ENCODE data around the gene KYNU.
"Not testable (repeated sequence)": the region's sequence is repeated elsewhere in the genome, so short reads cannot be mapped to it uniquely, and the experiment has no call there.

The KYNU gene

DNA sequence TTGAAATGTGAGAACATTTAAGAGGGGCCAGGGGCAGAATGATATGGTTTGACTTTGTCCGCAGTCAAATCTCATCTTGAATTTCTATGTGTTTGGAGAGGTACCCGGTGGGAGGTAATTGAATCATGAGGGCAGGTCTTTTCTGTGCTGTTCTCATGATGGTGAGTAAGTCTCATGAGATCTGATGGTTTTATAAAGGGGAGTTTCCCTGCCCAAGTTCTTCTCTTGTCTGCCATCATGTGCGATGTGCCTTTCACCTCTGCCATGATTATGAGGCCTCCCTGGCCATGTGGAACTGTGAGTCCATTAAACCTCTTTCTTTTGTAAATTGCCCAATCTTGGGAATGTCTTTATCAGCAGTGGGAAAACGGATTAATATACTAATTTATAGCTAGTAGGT, 176.0 kb downstream of the KYNU start:
- not testable (repeated sequence) for DNase-seq (ENCODE audit: low read depth, low spot score); H3K4me1 ChIP-seq (ENCODE audit: control insufficient read depth, insufficient read depth, low read length); H3K27ac ChIP-seq (ENCODE audit: low read length); H3K27me3 ChIP-seq (ENCODE audit: control insufficient read depth, insufficient read depth, low read length); H3K36me3 ChIP-seq (ENCODE audit: control insufficient read depth, insufficient read depth, low read length); H3K9me3 ChIP-seq (ENCODE audit: control insufficient read depth, insufficient read depth, low read length); H3K4me3 ChIP-seq (ENCODE audit: low read length)
- no CpG with 5 or more reads among the region's 4 CpGs for WGBS (ENCODE audit: insufficient coverage, insufficient read length)

DNA sequence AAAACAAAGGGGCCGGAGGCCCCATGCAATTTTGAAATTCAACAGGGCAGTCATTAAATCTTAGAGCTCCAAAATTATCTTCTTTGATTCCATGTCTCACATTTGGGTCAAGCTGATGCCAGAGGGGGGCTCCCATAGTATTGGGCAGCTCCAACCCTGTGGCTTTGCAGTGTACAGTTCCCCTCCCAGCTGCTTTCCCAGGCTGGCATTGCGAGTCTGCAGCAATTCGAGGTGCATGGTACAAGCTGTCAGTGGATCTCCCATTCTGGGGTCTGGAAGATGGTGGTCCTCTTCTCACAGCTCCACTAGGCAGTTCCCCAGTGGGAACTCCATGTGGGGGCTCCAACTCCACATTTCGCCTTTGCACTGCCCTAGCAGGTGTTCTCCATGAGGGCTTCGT, 179.1 kb downstream of the KYNU start:
- Histone ChIP-seq H3K36me3 (ENCODE audit: control insufficient read depth, insufficient read depth, low read length) (no peaks in the 10 kb centered on the region), H3K9me3 (ENCODE audit: control insufficient read depth, insufficient read depth, low read length) (peaks cover 2% of the 10 kb centered on the region; the same call in 1 of the 2 replicates), H3K27me3 (ENCODE audit: control insufficient read depth, insufficient read depth, low read length) (no peaks in the 10 kb centered on the region), H3K4me1 (ENCODE audit: control insufficient read depth, insufficient read depth, low read length) (no peaks in the 10 kb centered on the region), H3K4me3 (ENCODE audit: low read length) (no peak overlapping the region), H3K27ac (ENCODE audit: low read length) (no peak overlapping the region)
- WGBS (ENCODE audit: insufficient coverage, insufficient read length), result no CpG with 5 or more reads among the region's 5 CpGs
- DNase-seq (ENCODE audit: low read depth, low spot score), result no peak

DNA sequence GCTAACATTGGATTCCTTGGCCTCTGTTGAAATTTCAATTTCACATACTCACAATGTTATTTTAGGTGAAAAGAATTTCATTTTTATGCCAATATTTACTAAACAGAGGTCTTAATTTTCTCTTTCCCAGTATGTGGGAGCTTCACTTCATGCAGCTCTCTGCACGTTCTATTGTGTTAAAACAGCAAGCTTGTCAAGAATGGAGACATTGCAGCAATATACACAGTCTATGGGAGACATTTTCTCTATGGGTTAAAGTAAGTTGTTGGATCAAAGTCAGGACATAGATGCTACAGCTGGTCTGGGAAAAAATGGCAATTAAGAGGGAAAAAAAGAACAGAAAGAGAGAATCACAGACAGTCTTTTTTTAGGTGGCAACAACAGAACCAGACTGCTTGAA, 181.4 kb downstream of the KYNU start:
- Histone ChIP-seq H3K4me3 (ENCODE audit: low read length) (no peak overlapping the region), H3K4me1 (ENCODE audit: control insufficient read depth, insufficient read depth, low read length) (no peaks in the 10 kb centered on the region), H3K27ac (ENCODE audit: low read length) (no peak overlapping the region), H3K36me3 (ENCODE audit: control insufficient read depth, insufficient read depth, low read length) (no peaks in the 10 kb centered on the region), H3K9me3 (ENCODE audit: control insufficient read depth, insufficient read depth, low read length) (peaks cover 2% of the 10 kb centered on the region; the same call in 1 of the 2 replicates), H3K27me3 (ENCODE audit: control insufficient read depth, insufficient read depth, low read length) (no peaks in the 10 kb centered on the region)
- DNase-seq (ENCODE audit: low read depth, low spot score), result no peak
- WGBS (ENCODE audit: insufficient coverage, insufficient read length), result no CpG with 5 or more reads among the region's 1 CpG

DNA sequence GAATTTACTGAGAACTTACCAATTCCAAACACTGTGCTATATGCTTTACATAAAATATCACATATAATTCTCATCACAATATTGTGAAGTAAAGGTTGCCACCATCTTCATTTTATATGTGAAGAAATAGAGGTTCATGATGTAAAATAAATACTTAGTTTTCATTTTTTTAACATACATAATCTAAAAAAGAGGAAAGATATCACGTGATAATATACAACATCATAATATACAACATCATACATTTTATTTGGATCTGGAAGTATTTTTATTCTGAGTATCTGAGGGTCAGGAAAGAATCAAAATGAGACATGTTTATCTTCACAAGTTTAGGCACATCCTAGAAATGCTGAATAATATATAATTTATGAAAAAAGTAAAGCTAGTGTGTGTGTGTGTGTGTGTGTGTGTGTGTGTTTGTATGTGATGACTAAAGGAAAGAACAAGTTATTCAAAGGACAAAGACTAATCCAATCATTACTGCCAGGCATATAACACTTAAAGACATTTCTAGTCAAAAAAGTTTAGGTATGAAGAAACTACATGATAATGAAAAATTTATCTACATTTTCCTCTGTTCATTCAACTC, 186.2 kb downstream of the KYNU start:
- DNase-seq (ENCODE audit: low read depth, low spot score), result no peak
- Histone ChIP-seq H3K27ac (ENCODE audit: low read length) (no peak overlapping the region), H3K9me3 (ENCODE audit: control insufficient read depth, insufficient read depth, low read length) (no peaks in the 10 kb centered on the region), H3K36me3 (ENCODE audit: control insufficient read depth, insufficient read depth, low read length) (no peaks in the 10 kb centered on the region), H3K4me1 (ENCODE audit: control insufficient read depth, insufficient read depth, low read length) (no peaks in the 10 kb centered on the region), H3K27me3 (ENCODE audit: control insufficient read depth, insufficient read depth, low read length) (no peaks in the 10 kb centered on the region), H3K4me3 (ENCODE audit: low read length) (no peak overlapping the region)
- no CpG with 5 or more reads among the region's 1 CpG for WGBS (ENCODE audit: insufficient coverage, insufficient read length)

DNA sequence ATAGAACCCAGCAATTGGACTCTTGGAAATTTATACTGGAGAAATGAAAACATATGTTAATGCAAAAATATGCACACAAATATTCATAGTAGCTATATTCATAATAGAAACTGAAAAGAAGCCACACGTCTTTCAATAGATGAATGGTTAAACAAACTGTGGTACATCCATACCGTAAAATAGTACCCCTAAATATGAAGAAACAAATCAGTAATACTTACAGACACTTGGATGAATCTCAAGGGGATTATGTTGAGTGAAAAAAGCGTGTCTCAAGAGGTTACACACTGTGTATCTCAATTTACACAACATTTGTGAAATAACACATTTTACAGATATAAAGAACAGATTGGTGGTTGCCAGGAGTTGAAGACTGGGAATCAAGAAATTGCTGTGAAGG, 190.6 kb downstream of the KYNU start:
- H3K4me1 ChIP-seq (ENCODE audit: control insufficient read depth, insufficient read depth, low read length), result no peaks in the 10 kb centered on the region
- WGBS (ENCODE audit: insufficient coverage, insufficient read length), result no CpG with 5 or more reads among the region's 3 CpGs
- no peak overlapping the region for H3K4me3 ChIP-seq (ENCODE audit: low read length)
- no peaks in the 10 kb centered on the region for H3K36me3 ChIP-seq (ENCODE audit: control insufficient read depth, insufficient read depth, low read length)
- no peaks in the 10 kb centered on the region for H3K9me3 ChIP-seq (ENCODE audit: control insufficient read depth, insufficient read depth, low read length)
- no peaks in the 10 kb centered on the region for H3K27me3 ChIP-seq (ENCODE audit: control insufficient read depth, insufficient read depth, low read length)
- DNase-seq (ENCODE audit: low read depth, low spot score), result no peak
- H3K27ac ChIP-seq (ENCODE audit: low read length), result no peak overlapping the region

DNA sequence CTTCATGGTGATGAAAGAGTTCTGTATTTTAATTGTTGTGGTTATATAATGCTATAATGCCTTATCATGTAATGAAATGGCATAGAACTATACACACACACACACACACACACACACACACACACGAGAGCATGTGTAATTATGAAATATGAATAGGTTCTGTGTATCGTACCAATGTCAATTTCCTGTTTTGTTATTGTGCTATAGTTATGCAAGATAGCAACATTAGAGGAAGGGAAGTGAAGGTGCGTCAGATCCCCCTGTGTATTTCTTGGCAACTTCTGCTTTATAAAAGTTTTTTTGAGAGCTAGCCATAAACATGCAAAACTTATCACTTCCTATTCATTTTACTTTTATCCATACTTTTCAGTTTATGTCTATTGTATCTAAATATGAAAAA, 191.0 kb downstream of the KYNU start:
- H3K4me1 ChIP-seq (ENCODE audit: control insufficient read depth, insufficient read depth, low read length), result no peaks in the 10 kb centered on the region
- no CpG with 5 or more reads among the region's 3 CpGs for WGBS (ENCODE audit: insufficient coverage, insufficient read length)
- no peaks in the 10 kb centered on the region for H3K9me3 ChIP-seq (ENCODE audit: control insufficient read depth, insufficient read depth, low read length)
- no peaks in the 10 kb centered on the region for H3K27me3 ChIP-seq (ENCODE audit: control insufficient read depth, insufficient read depth, low read length)
- H3K36me3 ChIP-seq (ENCODE audit: control insufficient read depth, insufficient read depth, low read length), result no peaks in the 10 kb centered on the region
- no peak overlapping the region for H3K27ac ChIP-seq (ENCODE audit: low read length)
- no peak overlapping the region for H3K4me3 ChIP-seq (ENCODE audit: low read length)
- no peak for DNase-seq (ENCODE audit: low read depth, low spot score)

DNA sequence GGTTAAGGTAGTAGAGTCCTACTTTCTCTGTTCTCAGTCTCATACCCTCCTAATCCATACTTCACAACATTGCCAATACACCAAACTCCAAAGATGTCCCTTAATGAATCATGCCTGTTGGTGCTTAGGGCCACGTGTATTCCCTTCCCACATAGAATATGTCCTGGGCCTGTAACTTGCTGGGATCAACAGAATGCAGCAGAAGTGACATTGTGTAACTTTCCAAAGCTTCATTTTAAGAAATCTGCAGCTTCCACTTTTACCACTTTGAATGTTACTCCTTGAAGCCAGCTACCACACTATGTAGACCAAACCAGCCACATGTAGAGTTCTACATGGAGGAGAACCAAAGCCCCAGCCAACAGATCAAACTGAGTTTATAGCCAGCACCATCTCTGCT, 193.2 kb downstream of the KYNU start:
- no peaks in the 10 kb centered on the region for H3K9me3 ChIP-seq (ENCODE audit: control insufficient read depth, insufficient read depth, low read length)
- H3K27me3 ChIP-seq (ENCODE audit: control insufficient read depth, insufficient read depth, low read length), result no peaks in the 10 kb centered on the region
- no peaks in the 10 kb centered on the region for H3K36me3 ChIP-seq (ENCODE audit: control insufficient read depth, insufficient read depth, low read length)
- H3K4me1 ChIP-seq (ENCODE audit: control insufficient read depth, insufficient read depth, low read length), result no peaks in the 10 kb centered on the region
- H3K27ac ChIP-seq (ENCODE audit: low read length), result no peak overlapping the region
- no peak overlapping the region for H3K4me3 ChIP-seq (ENCODE audit: low read length)
- WGBS (ENCODE audit: insufficient coverage, insufficient read length), result no CpG with 5 or more reads among the region's 1 CpG
- no peak for DNase-seq (ENCODE audit: low read depth, low spot score)

DNA sequence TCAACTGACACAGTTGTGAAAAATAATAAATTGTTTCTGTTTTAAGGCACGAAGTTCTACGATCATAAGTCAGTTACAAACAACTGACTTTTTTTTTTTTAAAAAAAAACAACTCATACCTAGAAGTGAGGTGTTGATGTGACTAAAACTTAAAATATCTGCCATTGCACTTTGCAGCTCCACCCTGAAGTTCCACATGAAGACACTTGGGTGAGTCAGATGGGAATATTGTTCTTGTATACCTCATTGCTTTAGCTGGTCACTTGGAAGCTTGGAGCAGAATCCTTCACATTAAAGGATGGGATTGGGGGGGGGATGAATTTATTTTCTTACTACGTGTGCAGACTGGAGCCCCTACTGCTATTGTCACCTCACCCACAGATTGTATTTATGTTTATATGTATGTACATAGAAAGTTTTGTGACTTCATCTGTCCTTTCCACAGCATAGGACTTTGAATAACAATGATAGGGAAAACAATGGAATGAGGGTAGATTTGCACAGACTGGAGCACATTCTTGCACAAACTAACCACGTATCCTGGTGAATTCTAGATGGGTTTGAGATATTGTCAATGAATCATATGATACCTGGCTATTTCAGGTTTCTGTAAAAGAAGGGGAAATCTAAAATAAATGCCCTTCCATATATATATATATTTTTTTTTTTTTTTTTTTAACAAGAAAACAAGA, 193.9 kb downstream of the KYNU start:
- Histone ChIP-seq H3K4me3 (ENCODE audit: low read length) (no peak overlapping the region), H3K9me3 (ENCODE audit: control insufficient read depth, insufficient read depth, low read length) (no peaks in the 10 kb centered on the region), H3K27ac (ENCODE audit: low read length) (no peak overlapping the region), H3K36me3 (ENCODE audit: control insufficient read depth, insufficient read depth, low read length) (no peaks in the 10 kb centered on the region), H3K27me3 (ENCODE audit: control insufficient read depth, insufficient read depth, low read length) (no peaks in the 10 kb centered on the region), H3K4me1 (ENCODE audit: control insufficient read depth, insufficient read depth, low read length) (no peaks in the 10 kb centered on the region)
- WGBS (ENCODE audit: insufficient coverage, insufficient read length), result no CpG with 5 or more reads among the region's 4 CpGs
- DNase-seq (ENCODE audit: low read depth, low spot score), result no peak

DNA sequence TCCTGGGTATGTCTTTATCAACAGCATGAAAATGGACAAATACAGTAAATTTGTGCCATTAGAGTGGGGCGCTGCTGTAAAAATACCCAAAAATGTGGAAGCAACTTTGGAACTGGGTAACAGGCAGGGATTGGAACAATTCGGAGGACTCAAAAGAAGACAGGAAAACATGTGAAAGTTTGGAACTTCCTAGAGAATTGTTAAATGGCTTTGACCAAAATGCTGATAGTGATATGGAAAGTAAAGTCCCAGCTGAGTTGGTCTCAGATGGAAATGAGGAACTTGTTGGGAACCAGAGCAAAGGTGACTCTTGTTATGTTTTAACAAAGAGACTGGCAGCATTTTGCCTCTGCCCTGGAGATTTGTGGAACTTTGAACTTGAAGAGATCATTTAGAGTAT, 197.4 kb downstream of the KYNU start:
- DNase-seq (ENCODE audit: low read depth, low spot score); H3K36me3 ChIP-seq (ENCODE audit: control insufficient read depth, insufficient read depth, low read length); H3K27ac ChIP-seq (ENCODE audit: low read length); H3K9me3 ChIP-seq (ENCODE audit: control insufficient read depth, insufficient read depth, low read length); H3K4me1 ChIP-seq (ENCODE audit: control insufficient read depth, insufficient read depth, low read length); H3K4me3 ChIP-seq (ENCODE audit: low read length); H3K27me3 ChIP-seq (ENCODE audit: control insufficient read depth, insufficient read depth, low read length): not testable (repeated sequence)
- WGBS (ENCODE audit: insufficient coverage, insufficient read length), result no CpG with 5 or more reads among the region's 2 CpGs

DNA sequence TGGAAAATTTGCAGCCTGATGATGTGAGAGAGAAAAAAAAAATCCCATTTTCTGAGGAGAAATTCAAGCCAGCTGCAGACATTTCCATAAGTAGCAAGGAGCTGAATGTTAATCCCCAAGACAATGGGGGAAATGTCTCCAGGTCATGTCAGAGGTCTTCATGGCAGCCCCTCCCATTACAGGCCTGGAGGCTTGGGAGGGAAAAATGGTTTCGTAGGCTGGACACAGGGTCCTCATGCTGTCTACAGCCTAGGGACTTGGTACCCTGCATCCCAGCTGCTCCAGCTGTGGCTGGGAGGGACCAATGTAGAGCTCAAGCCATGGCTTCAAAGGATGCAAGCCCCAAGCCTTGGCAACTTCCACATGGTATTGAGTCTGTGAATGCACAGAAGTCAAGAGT, 198.2 kb downstream of the KYNU start:
- WGBS (ENCODE audit: insufficient coverage, insufficient read length), result no CpG with 5 or more reads among the region's 1 CpG
- Histone ChIP-seq H3K4me3 (ENCODE audit: low read length) (no peak overlapping the region), H3K9me3 (ENCODE audit: control insufficient read depth, insufficient read depth, low read length) (no peaks in the 10 kb centered on the region), H3K27ac (ENCODE audit: low read length) (no peak overlapping the region), H3K4me1 (ENCODE audit: control insufficient read depth, insufficient read depth, low read length) (no peaks in the 10 kb centered on the region), H3K36me3 (ENCODE audit: control insufficient read depth, insufficient read depth, low read length) (no peaks in the 10 kb centered on the region), H3K27me3 (ENCODE audit: control insufficient read depth, insufficient read depth, low read length) (no peaks in the 10 kb centered on the region)
- DNase-seq (ENCODE audit: low read depth, low spot score), result no peak

DNA sequence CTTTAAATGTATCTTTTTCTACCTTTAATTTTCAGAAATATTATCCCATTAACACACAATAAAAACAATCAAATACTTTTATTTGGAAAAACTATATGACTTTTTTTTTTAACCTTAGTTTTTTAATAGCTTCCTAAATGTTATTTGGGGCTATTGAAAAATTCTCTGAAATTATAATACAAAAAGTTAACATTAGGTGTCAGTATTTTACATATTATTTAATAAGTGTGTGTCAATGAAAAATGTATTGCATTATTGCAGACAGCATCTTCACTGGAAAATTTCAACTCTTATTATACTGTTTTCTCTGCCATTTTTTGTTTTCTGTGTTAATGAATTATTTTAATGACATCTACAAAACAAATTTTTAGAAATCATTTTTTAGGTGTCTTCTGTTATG, 200.6 kb downstream of the KYNU start:
- no peaks in the 10 kb centered on the region for H3K4me1 ChIP-seq (ENCODE audit: control insufficient read depth, insufficient read depth, low read length)
- H3K4me3 ChIP-seq (ENCODE audit: low read length), result no peak overlapping the region
- H3K27me3 ChIP-seq (ENCODE audit: control insufficient read depth, insufficient read depth, low read length), result no peaks in the 10 kb centered on the region
- H3K9me3 ChIP-seq (ENCODE audit: control insufficient read depth, insufficient read depth, low read length), result no peaks in the 10 kb centered on the region
- no peak for DNase-seq (ENCODE audit: low read depth, low spot score)
- no peak overlapping the region for H3K27ac ChIP-seq (ENCODE audit: low read length)
- no peaks in the 10 kb centered on the region for H3K36me3 ChIP-seq (ENCODE audit: control insufficient read depth, insufficient read depth, low read length)
